Right lobe of liver (tissue), 6 donors: ENCODE results near the gene FADS3. TPM values are rescaled to one million over a fixed set of nuclear protein-coding genes. Genes with fewer than 3 reads are reported as not detected.
A peak's percentile ranks its signal among the peaks of the same experiment; 100 is the strongest.

Experiments used
- ATAC-seq, 4 donors: fragments of 200-7000 bp; cut with Tn5 transposase; one replicate each; pipeline ENCODE4 v1.9.1; 2020; ENCODE audit warnings: mild to moderate bottlenecking in 4 of 4, moderate library complexity in 4 of 4
- DNase-seq, 3 donors: peaks; one replicate each; pipeline ENCODE4 v3.0.0-alpha.2; 2020
- H3K27ac ChIP-seq, 3 donors: fragments of 200-600 bp; one replicate each; pipeline ENCODE4 v1.8.0; 2022
- H3K27me3 ChIP-seq, 2 donors: fragments of 200-600 bp; one replicate each; pipeline ENCODE4 v1.8.0; 2022
- H3K36me3 ChIP-seq, 4 donors: fragments of 200-600 bp; sonication (generic) in 1 of 4; one replicate each; pipeline versions ENCODE4 v1.5.1 to v1.8.0; 2017 to 2022; ENCODE audit warnings: control low read depth in 1 of 4
- H3K4me1 ChIP-seq, 4 donors: fragments of 200-600 bp; sonication (generic) in 1 of 4; one replicate each; pipeline versions ENCODE4 v1.5.1 to v1.8.0; 2017 to 2022; ENCODE audit warnings: control low read depth in 1 of 4
- H3K4me3 ChIP-seq, 3 donors: fragments of 200-600 bp; one replicate each; pipeline ENCODE4 v1.8.0; 2022
- H3K9me3 ChIP-seq, 4 donors: fragments of 200-600 bp; sonication (generic) in 1 of 4; one replicate each; pipeline versions ENCODE4 v1.5.1 to v1.8.0; 2017 to 2022; ENCODE audit warnings: control low read depth in 1 of 4
- CTCF ChIP-seq, 4 donors: fragments of 200-600 bp in 3 of 4; fragments of 450-650 bp in 1 of 4; IDR thresholded peaks; one replicate each; pipeline versions ENCODE4 v1.5.1 to v1.8.0; 2016 to 2022; ENCODE audit warnings: antibody characterized with exemption in 4 of 4, mild to moderate bottlenecking in 2 of 4
- POLR2A ChIP-seq: fragments of 450-650 bp; IDR thresholded peaks from one replicate; pipeline ENCODE4 v1.6.1; 2017; ENCODE audit warnings: antibody characterized with exemption, mild to moderate bottlenecking
- WGBS: methylation state at CpG from one replicate; pipeline ENCODE4 v1.1.6; 2018; ENCODE audit warnings: low coverage, low lambda C conversion rate; ENCODE audit not compliant: insufficient coverage; ENCODE audit errors: missing lambda C conversion rate; 5-methylcytosine and 5-hydroxymethylcytosine counted together
- intact Hi-C, 2 donors: fragments of 100-400 bp; cut with DNase I; formaldehyde crosslinking; loops; one replicate each; pipeline versions ENCODE4 v1.11.2 to v1.14.1; 2022
- total RNA-seq, 6 experiments: library from RNA; depleted of rRNA in 2 of 6; stranded (reverse); fragments of >200 nt in 2 of 6; fragmentation: NEBNext Ultra II Directional in 3 of 6; extraction: Animal tissue kit (Norgen Biotek cat#: 25700) in 3 of 6; gene quantifications; one replicate each; pipeline versions ENCODE4 v1.1.0 to v1.2.4, GENCODE V29; 2016 to 2023
- donor health status: DM: no; HTN: yes; CAD: no.
- donor health status: DM: no; HTN: no; CAD: no.
- donor health status: DM: no; HTN: no; CAD: no.
- donor health status: DM: no; HTN: yes; CAD: no.
- donor health status: DM: no; HTN: yes; CAD: no.

The FADS3 gene
- total RNA-seq, 6 experiments from 2014 or later, result 13.0 to 69.8 (median 22.7) TPM

GRCh38 chr11:61928606-61929005 lies 37.3 kb upstream of the FADS3 start:
- Histone ChIP-seq H3K27ac (no peak overlapping the region), H3K9me3 (no peaks in the 10 kb centered on the region), H3K36me3 (no peaks in the 10 kb centered on the region), H3K4me1 (no peaks in the 10 kb centered on the region), H3K27me3 (no peaks in the 10 kb centered on the region), H3K4me3 (no peak overlapping the region)
- DNase-seq (no peak), ATAC-seq (no peak)
- intact Hi-C loops, result no loop called here
- TF ChIP-seq POLR2A (no peak), CTCF (IDR thresholded peaks at IDR 0.05) (no peak)

- H3K27ac ChIP-seq, result no peak overlapping the region
- H3K4me3 ChIP-seq, result no peak overlapping the region
- no peak for ATAC-seq
- no peak for DNase-seq
- no peak for TF ChIP-seq CTCF (IDR thresholded peaks at IDR 0.05)
- no peak for TF ChIP-seq POLR2A
- no peaks in the 10 kb centered on the region for H3K9me3 ChIP-seq
- H3K4me1 ChIP-seq, result no peaks in the 10 kb centered on the region
- intact Hi-C loops, result no loop called here
- H3K36me3 ChIP-seq, result no peaks in the 10 kb centered on the region
- H3K27me3 ChIP-seq, result no peaks in the 10 kb centered on the region
- 71% methylated on average over 1 of the region's 1 CpG for whole genome bisulfite sequencing
Observed at GRCh38 chr11:61927501-61927900, 36.2 kb upstream of the FADS3 start.

GRCh38 chr11:61926235-61926634 lies 34.9 kb upstream of the FADS3 start:
- Histone ChIP-seq H3K4me1 (no peaks in the 10 kb centered on the region), H3K27me3 (no peaks in the 10 kb centered on the region), H3K4me3 (no peak overlapping the region), H3K27ac (no peak overlapping the region), H3K9me3 (no peaks in the 10 kb centered on the region), H3K36me3 (no peaks in the 10 kb centered on the region)
- 94% methylated on average over 2 of the region's 3 CpGs for WGBS
- TF ChIP-seq POLR2A (no peak), CTCF (IDR thresholded peaks at IDR 0.05) (no peak)
- intact Hi-C loops, result no loop called here
- DNase-seq, result no peak
- ATAC-seq, result no peak

- no peak for TF ChIP-seq CTCF (IDR thresholded peaks at IDR 0.05)
- no peak for TF ChIP-seq POLR2A
- intact Hi-C loops, result no loop called here
- no peak overlapping the region for H3K4me3 ChIP-seq
- WGBS, result 85% methylated on average over 2 of the region's 2 CpGs
- DNase-seq (no peak), ATAC-seq (no peak)
- H3K27ac ChIP-seq, result no peak overlapping the region
- no peaks in the 10 kb centered on the region for H3K36me3 ChIP-seq
- no peaks in the 10 kb centered on the region for H3K9me3 ChIP-seq
- no peaks in the 10 kb centered on the region for H3K4me1 ChIP-seq
- no peaks in the 10 kb centered on the region for H3K27me3 ChIP-seq
Observed at GRCh38 chr11:61925736-61926135, 34.4 kb upstream of the FADS3 start.

- intact Hi-C loops, result no loop called here
- WGBS, result 60% methylated on average over 5 of the region's 6 CpGs
- no peaks in the 10 kb centered on the region for H3K4me1 ChIP-seq
Observed at GRCh38 chr11:61924064-61924455, 32.7 kb upstream of the FADS3 start.

More at GRCh38 chr11:61924064-61924455, 32.7 kb upstream of the FADS3 start:
- ATAC-seq, result peak in 1 of 4 donors; percentile 9
- no peak for TF ChIP-seq CTCF (IDR thresholded peaks at IDR 0.05)
- TF ChIP-seq POLR2A, result no peak
- Histone ChIP-seq H3K36me3 (no peaks in the 10 kb centered on the region), H3K9me3 (no peaks in the 10 kb centered on the region), H3K27ac (peak overlapping the region; percentile 40 to 73 (median 61)), H3K4me3 (no peak overlapping the region), H3K27me3 (no peaks in the 10 kb centered on the region)
- no peak for DNase-seq
